ENCODE results near the gene PGLYRP3.

PGLYRP3 gene

DNA sequence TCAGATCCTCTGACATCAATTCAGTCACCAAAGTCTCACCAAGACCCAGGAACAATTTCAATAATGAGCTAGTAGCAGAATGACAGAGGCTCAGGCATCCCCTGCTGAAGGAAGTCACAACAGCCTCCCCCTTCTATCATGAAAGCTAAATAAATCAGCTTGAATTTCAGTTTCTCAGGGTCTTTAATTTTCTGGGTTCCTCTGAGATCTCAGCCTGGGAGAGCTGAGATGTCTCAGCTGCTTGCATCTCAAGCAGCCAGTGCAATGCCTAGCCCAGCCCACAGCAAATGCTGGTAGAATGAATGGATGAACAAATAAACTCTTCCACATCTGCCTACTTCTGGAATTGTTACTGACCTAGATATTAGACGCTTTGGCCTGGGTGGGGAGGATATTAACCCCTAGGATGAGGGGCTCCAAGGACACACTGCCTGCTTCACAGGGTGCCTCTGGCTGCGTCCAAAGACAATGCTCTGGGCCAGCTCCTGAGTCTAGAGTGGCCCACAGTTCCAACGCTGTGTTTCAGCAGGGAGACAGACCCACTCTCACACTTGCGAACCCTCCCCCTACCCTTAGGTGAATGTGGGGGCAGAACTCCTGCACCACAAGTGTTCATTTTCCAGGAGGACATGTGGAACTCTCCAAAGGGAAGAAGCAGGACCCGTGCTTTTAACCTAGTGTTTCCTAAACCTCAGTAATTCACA is 64.4 kb downstream of the PGLYRP3 start:
- no peak for ATAC-seq
- TF ChIP-seq PATZ1 (CRISPR knock-in tag; IDR thresholded peaks at IDR 0.05; ENCODE audit: borderline replicate concordance) (no peak), TOX (CRISPR knock-in tag; IDR thresholded peaks at IDR 0.05; ENCODE audit: borderline replicate concordance) (no peak), OSR1 (CRISPR knock-in tag; IDR thresholded peaks at IDR 0.05) (no peak), ZNF70 (CRISPR knock-in tag; IDR thresholded peaks at IDR 0.05) (no peak), ISL1 (CRISPR knock-in tag; IDR thresholded peaks at IDR 0.05) (no peak), ZFP3 (CRISPR knock-in tag; IDR thresholded peaks at IDR 0.05) (no peak), TCF4 (CRISPR knock-in tag; IDR thresholded peaks at IDR 0.05; ENCODE audit: borderline replicate concordance) (no peak), ZC3H10 (CRISPR knock-in tag; IDR thresholded peaks at IDR 0.05) (no peak), BACH2 (CRISPR knock-in tag; IDR thresholded peaks at IDR 0.05; ENCODE audit: borderline replicate concordance) (no peak)
- TF ChIP-seq, protein P1, sequence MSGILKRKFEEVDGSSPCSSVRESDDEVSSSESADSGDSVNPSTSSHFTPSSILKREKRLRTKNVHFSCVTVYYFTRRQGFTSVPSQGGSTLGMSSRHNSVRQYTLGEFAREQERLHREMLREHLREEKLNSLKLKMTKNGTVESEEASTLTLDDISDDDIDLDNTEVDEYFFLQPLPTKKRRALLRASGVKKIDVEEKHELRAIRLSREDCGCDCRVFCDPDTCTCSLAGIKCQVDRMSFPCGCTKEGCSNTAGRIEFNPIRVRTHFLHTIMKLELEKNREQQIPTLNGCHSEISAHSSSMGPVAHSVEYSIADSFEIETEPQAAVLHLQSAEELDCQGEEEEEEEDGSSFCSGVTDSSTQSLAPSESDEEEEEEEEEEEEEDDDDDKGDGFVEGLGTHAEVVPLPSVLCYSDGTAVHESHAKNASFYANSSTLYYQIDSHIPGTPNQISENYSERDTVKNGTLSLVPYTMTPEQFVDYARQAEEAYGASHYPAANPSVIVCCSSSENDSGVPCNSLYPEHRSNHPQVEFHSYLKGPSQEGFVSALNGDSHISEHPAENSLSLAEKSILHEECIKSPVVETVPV (CRISPR knock-in tag; IDR thresholded peaks at IDR 0.05) = no peak
